ENCODE measurements around the gene CMSS1.
A peak's percentile ranks its signal among the peaks of the same experiment; 100 is the strongest.

CMSS1 gene

GRCh38 chr3:99929745-99930139, 112.1 kb downstream of the CMSS1 start:
- DNase-seq (ENCODE audit: insufficient read length) = no peak
- no peak for FAIRE-seq
- TF ChIP-seq TAF1 (IDR thresholded peaks at IDR 0.05; ENCODE audit: borderline replicate concordance, low read depth, low read length) (no peak), POLR2AphosphoS5 (IDR thresholded peaks at IDR 0.05; ENCODE audit: low read depth, low read length) (no peak), POLR2A (IDR thresholded peaks at IDR 0.05; ENCODE audit: low read depth, low read length) (no peak)

GRCh38 chr3:99931059-99931458, 113.4 kb downstream of the CMSS1 start:
- FAIRE-seq = no peak
- DNase-seq (ENCODE audit: insufficient read length) = no peak
- TF ChIP-seq POLR2AphosphoS5 (IDR thresholded peaks at IDR 0.05; ENCODE audit: low read depth, low read length) (no peak), POLR2A (IDR thresholded peaks at IDR 0.05; ENCODE audit: low read depth, low read length) (no peak), TAF1 (IDR thresholded peaks at IDR 0.05; ENCODE audit: borderline replicate concordance, low read depth, low read length) (no peak)

GRCh38 chr3:99933971-99934750, 116.5 kb downstream of the CMSS1 start:
- TF ChIP-seq POLR2A (IDR thresholded peaks at IDR 0.05; ENCODE audit: low read depth, low read length) (no peak), TAF1 (IDR thresholded peaks at IDR 0.05; ENCODE audit: borderline replicate concordance, low read depth, low read length) (no peak), POLR2AphosphoS5 (IDR thresholded peaks at IDR 0.05; ENCODE audit: low read depth, low read length) (no peak)
- DNase-seq (ENCODE audit: insufficient read length) (no peak), FAIRE-seq (no peak)

- DNase-seq (ENCODE audit: insufficient read length) (no peak), FAIRE-seq (peak; percentile 5)
- TF ChIP-seq TAF1 (IDR thresholded peaks at IDR 0.05; ENCODE audit: borderline replicate concordance, low read depth, low read length) (no peak), POLR2AphosphoS5 (IDR thresholded peaks at IDR 0.05; ENCODE audit: low read depth, low read length) (no peak), POLR2A (IDR thresholded peaks at IDR 0.05; ENCODE audit: low read depth, low read length) (no peak)
Observed at GRCh38 chr3:99934975-99935797, 117.5 kb downstream of the CMSS1 start.

- TF ChIP-seq POLR2AphosphoS5 (IDR thresholded peaks at IDR 0.05; ENCODE audit: low read depth, low read length) (no peak), POLR2A (IDR thresholded peaks at IDR 0.05; ENCODE audit: low read depth, low read length) (no peak), TAF1 (IDR thresholded peaks at IDR 0.05; ENCODE audit: borderline replicate concordance, low read depth, low read length) (no peak)
- FAIRE-seq (peak; percentile 36), DNase-seq (ENCODE audit: insufficient read length) (no peak)
Observed at GRCh38 chr3:99938270-99938911, 120.7 kb downstream of the CMSS1 start.

- no peak for FAIRE-seq
- TF ChIP-seq POLR2A (IDR thresholded peaks at IDR 0.05; ENCODE audit: low read depth, low read length) = no peak
- no peak for TF ChIP-seq POLR2AphosphoS5 (IDR thresholded peaks at IDR 0.05; ENCODE audit: low read depth, low read length)
- no peak for TF ChIP-seq TAF1 (IDR thresholded peaks at IDR 0.05; ENCODE audit: borderline replicate concordance, low read depth, low read length)
- DNase-seq (ENCODE audit: insufficient read length) = no peak
Observed at GRCh38 chr3:99939876-99940275, 122.2 kb downstream of the CMSS1 start.

- FAIRE-seq (no peak), DNase-seq (ENCODE audit: insufficient read length) (no peak)
- TF ChIP-seq POLR2A (IDR thresholded peaks at IDR 0.05; ENCODE audit: low read depth, low read length) (no peak), TAF1 (IDR thresholded peaks at IDR 0.05; ENCODE audit: borderline replicate concordance, low read depth, low read length) (no peak)
Observed at GRCh38 chr3:99940350-99940749, 122.7 kb downstream of the CMSS1 start.

GRCh38 chr3:99941211-99941610, 123.5 kb downstream of the CMSS1 start:
- DNase-seq (ENCODE audit: insufficient read length) (no peak), FAIRE-seq (no peak)
- TF ChIP-seq POLR2AphosphoS5 (IDR thresholded peaks at IDR 0.05; ENCODE audit: low read depth, low read length) = no peak

GRCh38 chr3:99943931-99944761, 126.5 kb downstream of the CMSS1 start:
- DNase-seq (ENCODE audit: insufficient read length) (no peak), FAIRE-seq (no peak)
- no peak for TF ChIP-seq POLR2A (IDR thresholded peaks at IDR 0.05; ENCODE audit: low read depth, low read length)
- no peak for TF ChIP-seq TAF1 (IDR thresholded peaks at IDR 0.05; ENCODE audit: borderline replicate concordance, low read depth, low read length)
- no peak for TF ChIP-seq POLR2AphosphoS5 (IDR thresholded peaks at IDR 0.05; ENCODE audit: low read depth, low read length)

- DNase-seq (ENCODE audit: insufficient read length) = no peak
- no peak for FAIRE-seq
- TF ChIP-seq POLR2A (IDR thresholded peaks at IDR 0.05; ENCODE audit: low read depth, low read length) (no peak), POLR2AphosphoS5 (IDR thresholded peaks at IDR 0.05; ENCODE audit: low read depth, low read length) (no peak), TAF1 (IDR thresholded peaks at IDR 0.05; ENCODE audit: borderline replicate concordance, low read depth, low read length) (no peak)
Observed at GRCh38 chr3:99945328-99945995, 127.8 kb downstream of the CMSS1 start.
